A673 (cell line): ENCODE data around the gene FOXP2. TPM values are rescaled to one million over a fixed set of nuclear protein-coding genes. Genes with fewer than 3 reads are reported as not detected.

Experiments
- BruUV-seq: library from RNA; stranded (reverse); fragments of 400-500 nt; replicated peaks from 2 replicates; lab custom pipeline; 2021; lab: Mats Ljungman, UMichigan
- CTCF ChIA-PET: fragments of 300-600 bp; sonication (Branson Sonifier 250); formaldehyde crosslinking; loops from one replicate; lab custom pipeline; 2022; ENCODE audit warnings: antibody characterized with exemption; lab: Charles Lee
- POLR2A ChIA-PET: fragments of 300-600 bp; sonication (Branson Sonifier 250); formaldehyde crosslinking; loops from one replicate; lab custom pipeline; 2022; ENCODE audit warnings: antibody characterized with exemption; ENCODE audit not compliant: low non-redundant PET; lab: Charles Lee
- DNase-seq: peaks from one replicate; pipeline ENCODE4 v3.0.0-alpha.2; 2015; ENCODE audit warnings: low spot score
- H3K27ac ChIP-seq: fragments of 200-600 bp; sonication (generic); 2 replicates; pipeline ENCODE4 v1.5.1; 2016; ENCODE audit warnings: mixed run types, low read depth, mild to moderate bottlenecking, mixed read lengths, antibody characterized with exemption, low read length; ENCODE audit not compliant: poor library complexity, severe bottlenecking
- H3K27me3 ChIP-seq: fragments of 200-600 bp; sonication (generic); replicated peaks from 2 replicates; pipeline ENCODE4 v1.6.1; 2017; ENCODE audit warnings: mixed run types, low read depth, mild to moderate bottlenecking, mixed read lengths, antibody characterized with exemption, low read length; ENCODE audit not compliant: insufficient read depth, poor library complexity
- H3K36me3 ChIP-seq: fragments of 200-600 bp; sonication (generic); 2 replicates; pipeline ENCODE4 v1.6.1; 2016; ENCODE audit warnings: mixed run types, mild to moderate bottlenecking, mixed read lengths, antibody characterized with exemption, low read length; ENCODE audit not compliant: insufficient read depth, poor library complexity, severe bottlenecking
- H3K4me1 ChIP-seq: fragments of 200-600 bp; sonication (generic); 2 replicates; pipeline ENCODE4 v1.6.1; 2017; ENCODE audit warnings: mixed run types, mild to moderate bottlenecking, mixed read lengths, antibody characterized with exemption, low read length; ENCODE audit not compliant: insufficient read depth, poor library complexity, severe bottlenecking
- H3K4me3 ChIP-seq: fragments of 200-600 bp; sonication (generic); 2 replicates; pipeline ENCODE4 v1.5.1; 2016; ENCODE audit warnings: low read depth, mixed run types, mild to moderate bottlenecking, mixed read lengths, low read length; ENCODE audit not compliant: poor library complexity, severe bottlenecking
- H3K9me3 ChIP-seq: fragments of 200-600 bp; sonication (generic); 2 replicates; pipeline ENCODE4 v1.6.1; 2016; ENCODE audit warnings: mixed run types, low read depth, mild to moderate bottlenecking, mixed read lengths, antibody characterized with exemption, low read length; ENCODE audit not compliant: poor library complexity, severe bottlenecking
- EZH2 ChIP-seq: fragments of 200-600 bp; sonication (generic); IDR thresholded peaks from 2 replicates; pipeline ENCODE4 v1.6.1; 2017; ENCODE audit warnings: borderline replicate concordance, low read depth, mild to moderate bottlenecking, mixed read lengths, antibody characterized with exemption, low read length; ENCODE audit not compliant: poor library complexity, severe bottlenecking
- intact Hi-C: fragments of 100-400 bp; cut with micrococcal nuclease; formaldehyde crosslinking; loops from one replicate; pipeline ENCODE4 v1.10.0; 2022; ENCODE audit not compliant: unreplicated experiment
- total RNA-seq: library from RNA; stranded (reverse); gene quantifications from 2 replicates; pipeline ENCODE4 v1.2.3, GENCODE V29; 2021
- TF ChIP-seq, protein P1 (sequence below): fragments of 300-800, 200-600 bp; sonication (generic); conservative IDR thresholded peaks from 2 replicates; pipeline ENCODE4 v1.5.1; 2017; ENCODE audit warnings: low read depth, mild to moderate bottlenecking, antibody characterized with exemption, low read length, moderate library complexity, mixed read lengths

The FOXP2 gene
- total RNA-seq, 1 experiment from 2014 or later, result not detected

DNA sequence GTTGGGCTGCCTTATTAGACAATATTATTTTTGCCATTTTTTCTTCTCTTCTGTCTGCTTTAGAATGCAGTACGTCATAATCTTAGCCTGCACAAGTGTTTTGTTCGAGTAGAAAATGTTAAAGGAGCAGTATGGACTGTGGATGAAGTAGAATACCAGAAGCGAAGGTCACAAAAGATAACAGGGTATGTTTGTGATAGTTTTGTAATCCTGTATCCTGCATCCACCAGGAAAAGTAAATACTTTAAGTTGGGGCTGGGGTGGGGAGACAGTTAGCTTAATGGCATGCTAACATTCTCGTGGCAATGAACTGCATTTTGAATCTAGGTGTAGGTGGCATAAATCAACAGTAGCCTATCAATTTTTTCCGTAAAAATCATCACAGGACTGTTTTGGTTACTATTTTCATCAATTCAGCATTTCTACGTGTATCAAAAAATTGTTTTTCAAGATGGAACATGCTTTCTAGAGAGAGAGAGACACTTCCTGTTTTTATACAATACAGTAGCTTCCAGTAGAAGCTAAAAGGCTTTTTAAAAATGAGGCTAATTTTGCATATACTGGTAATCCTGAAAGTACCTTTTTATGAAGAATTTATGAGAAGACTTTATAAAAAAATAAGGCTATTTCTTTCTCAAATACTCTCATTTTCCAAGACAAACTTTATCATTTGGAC lies 247.5 kb downstream of the FOXP2 start:
- no peaks in the 10 kb centered on the region for H3K27me3 ChIP-seq
- peaks cover 5% of the 10 kb centered on the region for H3K4me1 ChIP-seq
- no peak for TF ChIP-seq EZH2
- TF ChIP-seq, protein P1, sequence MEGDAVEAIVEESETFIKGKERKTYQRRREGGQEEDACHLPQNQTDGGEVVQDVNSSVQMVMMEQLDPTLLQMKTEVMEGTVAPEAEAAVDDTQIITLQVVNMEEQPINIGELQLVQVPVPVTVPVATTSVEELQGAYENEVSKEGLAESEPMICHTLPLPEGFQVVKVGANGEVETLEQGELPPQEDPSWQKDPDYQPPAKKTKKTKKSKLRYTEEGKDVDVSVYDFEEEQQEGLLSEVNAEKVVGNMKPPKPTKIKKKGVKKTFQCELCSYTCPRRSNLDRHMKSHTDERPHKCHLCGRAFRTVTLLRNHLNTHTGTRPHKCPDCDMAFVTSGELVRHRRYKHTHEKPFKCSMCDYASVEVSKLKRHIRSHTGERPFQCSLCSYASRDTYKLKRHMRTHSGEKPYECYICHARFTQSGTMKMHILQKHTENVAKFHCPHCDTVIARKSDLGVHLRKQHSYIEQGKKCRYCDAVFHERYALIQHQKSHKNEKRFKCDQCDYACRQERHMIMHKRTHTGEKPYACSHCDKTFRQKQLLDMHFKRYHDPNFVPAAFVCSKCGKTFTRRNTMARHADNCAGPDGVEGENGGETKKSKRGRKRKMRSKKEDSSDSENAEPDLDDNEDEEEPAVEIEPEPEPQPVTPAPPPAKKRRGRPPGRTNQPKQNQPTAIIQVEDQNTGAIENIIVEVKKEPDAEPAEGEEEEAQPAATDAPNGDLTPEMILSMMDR, result no peak
- intact Hi-C loops, result loop anchor here (5.0 to 10.0 kb wide), 3 partner anchors 237 to 637 kb away; no protein-coding TSS in a partner anchor
- DNase-seq, result no peak
- POLR2A ChIA-PET, result no interaction called here
- H3K27ac ChIP-seq, result no peak overlapping the region
- CTCF ChIA-PET, result no interaction called here
- H3K36me3 ChIP-seq, result no peaks in the 10 kb centered on the region
- no peak overlapping the region for H3K4me3 ChIP-seq
- no TSS peak for BruUV-seq
- H3K9me3 ChIP-seq, result no peaks in the 10 kb centered on the region

DNA sequence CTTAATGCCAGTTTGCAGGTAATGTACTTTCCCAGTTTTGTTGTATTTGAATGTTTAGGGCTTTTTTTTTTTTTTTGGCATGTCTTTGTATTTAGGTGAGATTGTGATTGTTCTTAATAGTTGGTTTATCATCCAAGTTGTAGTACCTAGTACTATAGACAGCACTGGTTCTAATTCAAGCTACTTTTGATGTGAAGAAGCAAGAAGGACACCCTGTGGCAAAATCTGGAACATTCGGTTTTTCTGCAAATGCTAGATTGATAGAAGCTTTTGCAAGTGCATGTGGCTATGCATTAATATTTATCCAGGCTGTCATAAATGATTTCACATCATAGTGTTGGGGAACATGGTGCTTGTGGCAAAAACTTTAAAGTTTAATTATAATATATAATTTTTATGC lies 248.9 kb downstream of the FOXP2 start:
- no peak overlapping the region for H3K4me3 ChIP-seq
- H3K4me1 ChIP-seq, result peaks cover 5% of the 10 kb centered on the region
- no TSS peak for BruUV-seq
- no peak for TF ChIP-seq EZH2
- TF ChIP-seq, protein P1, result peak; percentile 52
- H3K27ac ChIP-seq, result no peak overlapping the region
- no peaks in the 10 kb centered on the region for H3K36me3 ChIP-seq
- CTCF ChIA-PET, result interaction anchor here (0.7 to 1.3 kb wide), 3 partner anchors 21 to 582 kb away, joined by 3 to 13 read pairs (median 5); no protein-coding TSS in a partner anchor
- no peaks in the 10 kb centered on the region for H3K9me3 ChIP-seq
- intact Hi-C loops, result loop anchor here (5.0 to 10.0 kb wide), 3 partner anchors 239 to 639 kb away; no protein-coding TSS in a partner anchor
- no peaks in the 10 kb centered on the region for H3K27me3 ChIP-seq
- POLR2A ChIA-PET, result no interaction called here
- peak; percentile 35 for DNase-seq

DNA sequence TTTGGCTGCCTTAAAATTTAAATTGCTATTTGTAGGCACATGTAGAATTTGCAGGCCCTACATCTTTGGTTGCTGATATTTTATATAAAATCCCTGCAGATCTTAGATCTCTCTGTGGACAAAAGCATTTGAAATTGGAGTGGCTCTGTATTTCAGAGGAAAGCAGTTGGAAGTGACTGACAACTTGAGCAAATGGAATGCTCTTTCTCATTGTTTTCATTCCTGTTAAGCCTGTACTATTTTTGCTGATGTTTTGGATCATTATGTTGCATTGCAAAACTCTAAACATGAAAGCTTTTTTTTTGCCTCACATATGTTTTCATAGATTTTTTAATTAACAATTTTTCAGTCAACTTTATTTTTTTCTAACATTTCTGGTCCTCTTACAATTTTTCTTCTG lies 256.1 kb downstream of the FOXP2 start:
- BruUV-seq, result no TSS peak
- intact Hi-C loops, result no loop called here
- CTCF ChIA-PET, result interaction anchor here (0.6 kb wide), 1 partner anchor 1183 kb away, joined by 3 read pairs; no protein-coding TSS in a partner anchor
- TF ChIP-seq, protein P1, result no peak
- no peak for DNase-seq
- no peaks in the 10 kb centered on the region for H3K9me3 ChIP-seq
- H3K4me3 ChIP-seq, result no peak overlapping the region
- H3K36me3 ChIP-seq, result no peaks in the 10 kb centered on the region
- H3K27me3 ChIP-seq, result no peaks in the 10 kb centered on the region
- POLR2A ChIA-PET, result no interaction called here
- H3K27ac ChIP-seq, result no peak overlapping the region
- no peaks in the 10 kb centered on the region for H3K4me1 ChIP-seq
